HepG2 (cell line): ENCODE data around the gene DAGLB. TPM values are rescaled to one million over a fixed set of nuclear protein-coding genes. Genes with fewer than 3 reads are reported as not detected.

ENCODE experiments used
- ATAC-seq: fragments of 200-7000 bp; cut with Tn5 transposase; 3 replicates; pipeline ENCODE4 v1.9.1; 2020; ENCODE audit warnings: mild to moderate bottlenecking, moderate library complexity
- BruUV-seq: library from RNA; stranded (reverse); fragments of 400-500 nt; replicated peaks from 2 replicates; lab custom pipeline; 2021; lab: Mats Ljungman, UMichigan
- CTCF ChIA-PET: fragments of 300-600 bp; formaldehyde crosslinking; extraction: SDS; loops from one replicate; lab custom pipeline; 2021; ENCODE audit warnings: low total read pairs, inconsistent platforms, low intra/inter-chr PET ratio; lab: Yijun Ruan, JAX
- POLR2A ChIA-PET: fragments of 350-600 bp; sonication (Branson Sonifier 250); formaldehyde crosslinking; loops from one replicate; lab custom pipeline; 2020; ENCODE audit warnings: antibody characterized with exemption, inconsistent platforms; lab: Yijun Ruan, JAX
- DNase-seq: peaks from one replicate; pipeline ENCODE4 v3.0.0-alpha.2; 2015; ENCODE audit warnings: low spot score
- FAIRE-seq: peaks from 3 replicates; lab custom pipeline; 2011; peaks lifted over from hg19 to GRCh38; lab: Jason Lieb, UNC
- H2AFZ ChIP-seq: one replicate; pipeline ENCODE4 v1.6.1; 2011; ENCODE audit warnings: low read length, inconsistent platforms
- H3K27ac ChIP-seq: fragments of 300-600 bp; 3 replicates; pipeline ENCODE4 v1.8.0; 2011; ENCODE audit warnings: mixed run types, mild to moderate bottlenecking, mixed read lengths, low read length, inconsistent platforms; ENCODE audit not compliant: insufficient read depth; ENCODE audit errors: extremely low read length
- H3K27me3 ChIP-seq, 2 experiments: fragments of 200-600 bp in 1 of 2; 2 replicates in 1 of 2; 3 replicates in 1 of 2; pipeline versions ENCODE4 v1.6.0 to v1.8.0; 2011; ENCODE audit warnings: low read length in 2 of 2, mild to moderate bottlenecking in 2 of 2, moderate library complexity in 2 of 2, inconsistent platforms in 1 of 2; ENCODE audit not compliant: insufficient read depth in 2 of 2, control insufficient read depth in 1 of 2
- H3K36me3 ChIP-seq, 2 experiments: fragments of 200-600 bp in 1 of 2; replicated peaks in 1 of 2; 2 replicates in 1 of 2; 3 replicates in 1 of 2; pipeline versions ENCODE4 v1.5.1 to v1.8.0; 2011; ENCODE audit warnings: low read length in 2 of 2, inconsistent platforms in 1 of 2; ENCODE audit not compliant: insufficient read depth in 2 of 2, control insufficient read depth in 1 of 2
- H3K4me1 ChIP-seq: 2 replicates; pipeline ENCODE4 v1.5.1; 2012; ENCODE audit warnings: low read length, inconsistent platforms; ENCODE audit not compliant: insufficient read depth
- H3K4me2 ChIP-seq: 2 replicates; pipeline ENCODE4 v1.6.0; 2011; ENCODE audit warnings: low read depth, low read length, inconsistent platforms
- H3K4me3 ChIP-seq, 3 experiments: fragments of 200-600 bp in 1 of 3; sonication (generic), shearing (Covaris generic) in 1 of 3; replicated peaks in 1 of 3; 2 replicates each; pipeline ENCODE4 v1.5.1; 2011 to 2016; ENCODE audit warnings: low read length in 3 of 3, inconsistent platforms in 2 of 3, low read depth in 2 of 3, mild to moderate bottlenecking in 2 of 3, control low read depth in 1 of 3, mixed read lengths in 1 of 3; ENCODE audit not compliant: insufficient read depth in 1 of 3
- H3K79me2 ChIP-seq: one replicate; pipeline ENCODE4 v1.6.1; 2011; ENCODE audit warnings: low read length, inconsistent platforms; ENCODE audit not compliant: insufficient read depth
- H3K9ac ChIP-seq: 2 replicates; pipeline ENCODE4 v1.6.0; 2011; ENCODE audit warnings: mild to moderate bottlenecking, low read depth, low read length, inconsistent platforms; ENCODE audit not compliant: insufficient read depth
- H3K9me3 ChIP-seq: 2 replicates; pipeline ENCODE4 v1.5.1; 2012; ENCODE audit warnings: mild to moderate bottlenecking, low read length
- H4K20me1 ChIP-seq: 2 replicates; pipeline ENCODE4 v1.6.0; 2011; ENCODE audit warnings: inconsistent platforms, mild to moderate bottlenecking, low read length, moderate library complexity; ENCODE audit not compliant: insufficient read depth
- AGO2 ChIP-seq: fragments of 200-400 bp; formaldehyde crosslinking; optimal IDR thresholded peaks from 2 replicates; pipeline ENCODE3; 2017; ENCODE audit warnings: mild to moderate bottlenecking, low read depth, low read length, moderate library complexity
- ETV6 ChIP-seq: sonication (generic); formaldehyde crosslinking; conservative IDR thresholded peaks from 2 replicates; pipeline ENCODE4 v1.4.0; 2020; ENCODE audit warnings: missing genetic modification reagents
- ZBTB38 ChIP-seq: sonication (generic); formaldehyde crosslinking; IDR thresholded peaks from 2 replicates; pipeline ENCODE4 v1.5.1; 2020; ENCODE audit warnings: mild to moderate bottlenecking, missing genetic modification reagents
- ZNF121 ChIP-seq: sonication (generic); formaldehyde crosslinking; IDR thresholded peaks from 2 replicates; pipeline ENCODE4 v1.5.0; 2020; ENCODE audit warnings: mild to moderate bottlenecking, missing genetic modification reagents
- WGBS: methylation state at CpG from one replicate; pipeline ENCODE4 v1.1.6; 2017; ENCODE audit warnings: low lambda C conversion rate; 5-methylcytosine and 5-hydroxymethylcytosine counted together
- in situ Hi-C: cut with HindIII; loops from 2 replicates; pipeline ENCODE4 v1.10.0; 2017; ENCODE audit warnings: low pct_unique_long_range_greater_than_20kb; ENCODE audit not compliant: extremely low pct_ligation_motif_present
- intact Hi-C: fragments of 100-400 bp; cut with micrococcal nuclease; formaldehyde crosslinking; loops from one replicate; pipeline ENCODE4 v1.10.0; 2022; ENCODE audit not compliant: unreplicated experiment
- polyA plus RNA-seq, 8 experiments: library from polyadenylated mRNA; depleted of rRNA in 3 of 8; stranded (reverse) in 7 of 8; unstranded in 1 of 8; fragments of >200 nt; fragmentation: Illumina TruSeq in 4 of 8; extraction: Trizol in 4 of 8; gene quantifications; 2 replicates each; pipeline versions ENCODE4 v1.2.1 to v1.2.3, GENCODE V29; 2011 to 2016; ENCODE audit warnings: low read depth in 4 of 8, missing spikeins in 1 of 8, mixed read lengths in 1 of 8; ENCODE audit not compliant: insufficient read depth in 1 of 8
- total RNA-seq, 5 experiments: library from RNA; depleted of rRNA; stranded (reverse); fragments of >200 nt; fragmentation: Illumina TruSeq; extraction: Trizol; gene quantifications; 2 replicates each; pipeline ENCODE4 v1.2.3, GENCODE V29; 2016; ENCODE audit warnings: low read depth in 1 of 5
- TF ChIP-seq, protein P1 (sequence below): IDR thresholded peaks from 2 replicates; pipeline ENCODE4 v1.6.1; 2016; ENCODE audit warnings: missing compliant biosample characterization, missing genetic modification reagents, borderline replicate concordance

The DAGLB gene
- total and polyA plus RNA-seq, 2 of the 13 experiments (the other 11 are each of a cell fraction or from before 2014, with no cell fraction given), result 7.9 to 9.8 TPM

- Histone ChIP-seq H3K9me3 (no peaks in the 10 kb centered on the region), H3K9ac (no peak overlapping the region), H3K4me3 (no peak overlapping the region), H3K36me3 (peaks cover 4 to 29% of the 10 kb centered on the region in 2 experiments; a peak in 4 of 5 replicates), H2AFZ (no peak overlapping the region), H3K27me3 (no peaks in the 10 kb centered on the region), H3K4me1 (no peaks in the 10 kb centered on the region), H4K20me1 (no peaks in the 10 kb centered on the region), H3K79me2 (no peaks in the 10 kb centered on the region), H3K27ac (no peak overlapping the region), H3K4me2 (no peak overlapping the region)
- ChIA-PET CTCF (no interaction called here), POLR2A (no interaction called here)
- DNase-seq, result no peak
- TF ChIP-seq, protein P1, sequence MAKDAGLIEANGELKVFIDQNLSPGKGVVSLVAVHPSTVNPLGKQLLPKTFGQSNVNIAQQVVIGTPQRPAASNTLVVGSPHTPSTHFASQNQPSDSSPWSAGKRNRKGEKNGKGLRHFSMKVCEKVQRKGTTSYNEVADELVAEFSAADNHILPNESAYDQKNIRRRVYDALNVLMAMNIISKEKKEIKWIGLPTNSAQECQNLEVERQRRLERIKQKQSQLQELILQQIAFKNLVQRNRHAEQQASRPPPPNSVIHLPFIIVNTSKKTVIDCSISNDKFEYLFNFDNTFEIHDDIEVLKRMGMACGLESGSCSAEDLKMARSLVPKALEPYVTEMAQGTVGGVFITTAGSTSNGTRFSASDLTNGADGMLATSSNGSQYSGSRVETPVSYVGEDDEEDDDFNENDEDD, result no peak
- peak; percentile 31 for TF ChIP-seq AGO2
- BruUV-seq, result no TSS peak
- 98% methylated on average over 8 of the region's 16 CpGs for WGBS
- intact Hi-C loops, result no loop called here
- FAIRE-seq, result no peak
- no peak for ATAC-seq
- in situ Hi-C loops, result no loop called here
Measured at GRCh38 chr7:6419310-6419773, 28.4 kb downstream of the DAGLB start.

DNA sequence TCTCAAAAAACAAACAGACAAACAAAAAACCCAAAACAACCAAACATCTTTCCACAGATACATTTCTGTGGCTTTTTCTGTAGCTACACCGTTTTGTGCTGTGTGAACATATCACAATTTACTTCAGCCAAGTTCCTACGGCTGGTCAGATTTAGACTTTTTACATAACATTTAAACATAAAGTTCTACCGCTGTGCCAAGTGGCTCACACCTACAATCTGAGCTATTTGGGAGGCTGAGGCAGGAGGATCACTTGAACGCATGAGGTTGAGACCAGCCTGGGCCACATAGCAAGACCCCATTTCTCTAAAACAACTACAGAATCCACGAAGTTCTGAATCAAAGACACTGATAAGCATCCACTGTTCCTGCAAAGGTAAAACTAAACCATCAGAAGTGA is 30.3 kb downstream of the DAGLB start:
- POLR2A ChIA-PET, result no interaction called here

More for the DNA sequence above, 30.3 kb downstream of the DAGLB start:
- H3K4me2 ChIP-seq, result no peak overlapping the region
- in situ Hi-C loops (no loop called here), intact Hi-C loops (no loop called here)
- H2AFZ ChIP-seq, result no peak overlapping the region
- CTCF ChIA-PET, result no interaction called here
- no peaks in the 10 kb centered on the region for H3K79me2 ChIP-seq
- ATAC-seq (no peak), FAIRE-seq (no peak), DNase-seq (no peak)
- WGBS, result 99% methylated on average over 5 of the region's 5 CpGs
- no TSS peak for BruUV-seq
- no peak overlapping the region for H3K4me3 ChIP-seq
- no peak overlapping the region for H3K9ac ChIP-seq
- no peaks in the 10 kb centered on the region for H3K4me1 ChIP-seq
- TF ChIP-seq ZNF121 (CRISPR knock-in tag) (peak; percentile 59), ETV6 (no peak), ZBTB38 (CRISPR knock-in tag) (no peak)
- H3K27ac ChIP-seq, result no peak overlapping the region
- H3K9me3 ChIP-seq, result no peaks in the 10 kb centered on the region
- peaks cover 3 to 38% of the 10 kb centered on the region in 2 experiments; a peak in 4 of 5 replicates for H3K36me3 ChIP-seq
- no peaks in the 10 kb centered on the region for H3K27me3 ChIP-seq
- H4K20me1 ChIP-seq, result no peaks in the 10 kb centered on the region
